Endothelial cell of umbilical vein (primary cell): Measurements from ENCODE around the gene ACOT13. TPM values are rescaled to one million over a fixed set of nuclear protein-coding genes. Genes with fewer than 3 reads are reported as not detected.

Source experiments
- BruUV-seq: library from RNA; stranded (reverse); fragments of 400-500 nt; replicated peaks from 2 replicates; lab custom pipeline; 2021; lab: Mats Ljungman, UMichigan
- CTCF ChIA-PET: fragments of 300-600, 350-600 bp; sonication (Branson Sonifier 250); formaldehyde crosslinking; loops from one replicate; lab custom pipeline; 2021; ENCODE audit warnings: antibody characterized with exemption, inconsistent platforms; lab: Charles Lee
- POLR2A ChIA-PET: fragments of 300-600, 350-600 bp; sonication (Branson Sonifier 250); formaldehyde crosslinking; loops from one replicate; lab custom pipeline; 2021; ENCODE audit warnings: antibody characterized with exemption, inconsistent platforms; lab: Charles Lee
- DNase-seq: peaks from one replicate; pipeline ENCODE4 v3.0.0-alpha.2; 2011; ENCODE audit warnings: low read depth, low spot score
- FAIRE-seq: peaks from 2 replicates; lab custom pipeline; 2011; peaks lifted over from hg19 to GRCh38; lab: Jason Lieb, UNC
- H2AFZ ChIP-seq: 2 replicates; pipeline ENCODE4 v1.6.0; 2012; ENCODE audit warnings: low read depth, low read length, control low read depth, inconsistent platforms
- H3K27ac ChIP-seq: 2 replicates; pipeline ENCODE4 v1.5.1; 2011; ENCODE audit warnings: low read depth, mild to moderate bottlenecking, control low read depth, low read length, moderate library complexity; ENCODE audit not compliant: insufficient read depth
- H3K27me3 ChIP-seq, 2 experiments: 2 replicates each; pipeline versions ENCODE4 v1.6.0 to v1.6.1; 2011; ENCODE audit warnings: low read length in 2 of 2, mixed read lengths in 1 of 2; ENCODE audit not compliant: control insufficient read depth in 2 of 2, insufficient read depth in 2 of 2
- H3K36me3 ChIP-seq, 2 experiments: 2 replicates in 1 of 2; 3 replicates in 1 of 2; pipeline ENCODE4 v1.5.1; 2011; ENCODE audit warnings: low read length in 2 of 2, mild to moderate bottlenecking in 1 of 2, moderate library complexity in 1 of 2; ENCODE audit not compliant: control insufficient read depth in 2 of 2, insufficient read depth in 2 of 2; ENCODE audit errors: extremely low read depth in 1 of 2
- H3K4me1 ChIP-seq: 3 replicates; pipeline ENCODE4 v1.5.1; 2011; ENCODE audit warnings: mild to moderate bottlenecking, low read length; ENCODE audit not compliant: control insufficient read depth, insufficient read depth; ENCODE audit errors: extremely low read depth
- H3K4me2 ChIP-seq: 2 replicates; pipeline ENCODE4 v1.6.1; 2011; ENCODE audit warnings: low read length, control low read depth, mixed read lengths; ENCODE audit not compliant: insufficient read depth
- H3K4me3 ChIP-seq, 3 experiments: fragments of 200-600 bp in 1 of 3; sonication (generic), shearing (Covaris generic) in 1 of 3; replicated peaks in 1 of 3; 2 replicates each; pipeline ENCODE4 v1.5.1; 2011 to 2016; ENCODE audit warnings: control low read depth in 3 of 3, low read length in 3 of 3, mild to moderate bottlenecking in 2 of 3, inconsistent platforms in 1 of 3, low read depth in 1 of 3, moderate library complexity in 1 of 3; ENCODE audit not compliant: insufficient read depth in 1 of 3
- H3K79me2 ChIP-seq: 2 replicates; pipeline ENCODE4 v1.6.0; 2012; ENCODE audit warnings: low read length, inconsistent platforms; ENCODE audit not compliant: control insufficient read depth, insufficient read depth
- H3K9ac ChIP-seq: replicated peaks from 2 replicates; pipeline ENCODE3; 2011; ENCODE audit warnings: low read length, control low read depth; ENCODE audit not compliant: insufficient read depth; ENCODE audit errors: extremely low read depth
- H3K9me1 ChIP-seq: replicated peaks from 3 replicates; pipeline ENCODE4 v1.6.0; 2011; ENCODE audit warnings: mild to moderate bottlenecking, low read length; ENCODE audit not compliant: control insufficient read depth, insufficient read depth; ENCODE audit errors: extremely low read depth
- H3K9me3 ChIP-seq: replicated peaks from 2 replicates; pipeline ENCODE4 v1.5.1; 2012; ENCODE audit warnings: low read length, inconsistent platforms; ENCODE audit not compliant: control insufficient read depth, insufficient read depth
- H4K20me1 ChIP-seq: replicated peaks from 2 replicates; pipeline ENCODE3; 2011; ENCODE audit warnings: mild to moderate bottlenecking, low read length; ENCODE audit not compliant: control insufficient read depth, insufficient read depth; ENCODE audit errors: extremely low read depth
- CTCF ChIP-seq, 2 donors: IDR thresholded peaks; 1 replicate in 1 of 2; 2 replicates in 1 of 2; pipeline ENCODE4 v1.5.1; 2011; ENCODE audit warnings: low read length in 2 of 2, mild to moderate bottlenecking in 2 of 2, moderate library complexity in 2 of 2, control low read depth in 1 of 2, inconsistent platforms in 1 of 2, low read depth in 1 of 2; ENCODE audit not compliant: insufficient read depth in 1 of 2; ENCODE audit errors: extremely low read depth in 1 of 2
- EZH2 ChIP-seq: IDR thresholded peaks from 2 replicates; pipeline ENCODE4 v1.6.1; 2012; ENCODE audit warnings: borderline replicate concordance, low read depth, mild to moderate bottlenecking, moderate library complexity, low read length, inconsistent platforms; ENCODE audit not compliant: severe bottlenecking
- FOS ChIP-seq: IDR thresholded peaks from 2 replicates; pipeline ENCODE4 v1.6.1; 2011; ENCODE audit warnings: mild to moderate bottlenecking, low read length, moderate library complexity, borderline replicate concordance; ENCODE audit not compliant: insufficient read depth
- GATA2 ChIP-seq: IDR thresholded peaks from 2 replicates; pipeline ENCODE4 v1.7.0; 2011; ENCODE audit warnings: low read depth, mild to moderate bottlenecking, moderate library complexity, mixed read lengths, low read length; ENCODE audit not compliant: insufficient read length, insufficient read depth
- JUN ChIP-seq: IDR thresholded peaks from 2 replicates; pipeline ENCODE4 v1.6.1; 2011; ENCODE audit warnings: borderline replicate concordance, low read depth; ENCODE audit not compliant: insufficient read length, insufficient read depth
- MYC ChIP-seq: IDR thresholded peaks from one replicate; pipeline ENCODE4 v1.6.1; 2011; ENCODE audit warnings: mild to moderate bottlenecking, low read depth, low read length
- POLR2A ChIP-seq: IDR thresholded peaks from 2 replicates; pipeline ENCODE4 v1.6.1; 2012; ENCODE audit warnings: low read depth, mild to moderate bottlenecking, control low read depth, low read length
- POLR2AphosphoS5 ChIP-seq: IDR thresholded peaks from 2 replicates; pipeline ENCODE4 v1.6.1; 2012; ENCODE audit warnings: low read depth, mild to moderate bottlenecking, control low read depth, low read length, moderate library complexity; ENCODE audit not compliant: insufficient read depth
- dilution Hi-C: fragments of 300-500 bp; cut with MboI; formaldehyde crosslinking; loops from one replicate; pipeline ENCODE4 v1.15.0; 2019; ENCODE audit warnings: low sequenced_read_pairs; ENCODE audit not compliant: extremely low pct_ligation_motif_present
- intact Hi-C: fragments of 100-400 bp; cut with micrococcal nuclease; formaldehyde crosslinking; loops from one replicate; pipeline ENCODE4 v1.10.0; 2022
- polyA plus RNA-seq, 4 experiments: library from polyadenylated mRNA; depleted of rRNA in 3 of 4; stranded (reverse) in 3 of 4; unstranded in 1 of 4; fragments of >200 nt; gene quantifications; 2 replicates each; pipeline versions ENCODE4 v1.2.1 to v1.2.3, GENCODE V29; 2011 to 2012; ENCODE audit warnings: missing spikeins in 1 of 4
- total RNA-seq: library from RNA; stranded (reverse); gene quantifications from 2 replicates; pipeline ENCODE4 v1.2.3, GENCODE V29; 2021
- TF ChIP-seq, protein P1 (sequence below): IDR thresholded peaks from 2 replicates; pipeline ENCODE4 v1.6.1; 2011; ENCODE audit not compliant: insufficient read depth, insufficient read length

Gene ACOT13
- total and polyA plus RNA-seq, 2 donors (not counting 3 experiments of a cell fraction or from before 2014, with no cell fraction given): 7.7 to 24.1 TPM

- FAIRE-seq: no peak
- Histone ChIP-seq H3K4me1 (no peaks in the 10 kb centered on the region), H3K9me1 (no peaks in the 10 kb centered on the region), H3K27me3 (peaks cover 0 to 3% of the 10 kb centered on the region in 2 experiments), H3K36me3 (no peaks in the 10 kb centered on the region), H3K4me3 (no peak overlapping the region), H3K9me3 (no peaks in the 10 kb centered on the region), H3K27ac (no peak overlapping the region), H3K79me2 (no peaks in the 10 kb centered on the region), H2AFZ (no peak overlapping the region), H3K9ac (no peak overlapping the region), H4K20me1 (no peaks in the 10 kb centered on the region), H3K4me2 (no peak overlapping the region)
- DNase-seq: no peak
- no TSS peak for BruUV-seq
- ChIA-PET CTCF (interaction anchor here (2.2 kb wide), 1 partner anchor 38 kb away, joined by 7 read pairs; no protein-coding TSS in a partner anchor), POLR2A (no interaction called here)
- intact Hi-C loops: no loop called here
- dilution Hi-C loops: no loop called here
- no peak for TF ChIP-seq CTCF (IDR thresholded peaks at IDR 0.05; ENCODE audit: extremely low read depth in 1 of 2, insufficient read depth in 1 of 2, low read depth in 1 of 2, low read length in 2 of 2)
- TF ChIP-seq POLR2A: no peak
- no peak for TF ChIP-seq JUN
- no peak for TF ChIP-seq EZH2
Observed at GRCh38 chr6:24619661-24620060, 47.2 kb upstream of the ACOT13 start.

DNA sequence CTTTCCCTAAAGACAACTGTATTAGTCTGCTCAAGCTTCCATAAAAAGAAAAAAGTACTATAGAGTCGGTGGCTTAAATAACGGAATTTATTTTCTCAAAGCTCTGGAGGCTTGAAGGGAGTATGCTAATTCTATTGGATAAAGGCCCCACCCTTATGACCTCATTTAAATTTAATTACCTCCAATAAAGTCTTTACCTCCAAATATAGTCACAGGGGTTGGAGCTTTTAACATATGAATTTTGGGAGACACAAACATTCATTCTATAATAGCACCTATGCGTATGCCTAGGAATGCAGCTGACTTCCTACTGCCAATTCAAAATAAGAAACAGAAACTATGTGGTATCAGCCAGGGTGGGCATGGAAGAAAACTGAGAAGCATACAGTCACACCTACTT, 46.2 kb upstream of the ACOT13 start:
- H2AFZ ChIP-seq: no peak overlapping the region
- no peaks in the 10 kb centered on the region for H3K9me3 ChIP-seq
- BruUV-seq: no TSS peak
- TF ChIP-seq POLR2AphosphoS5: no peak
- TF ChIP-seq JUN: no peak
- TF ChIP-seq FOS: no peak
- TF ChIP-seq CTCF (IDR thresholded peaks at IDR 0.05; ENCODE audit: extremely low read depth in 1 of 2, insufficient read depth in 1 of 2, low read depth in 1 of 2, low read length in 2 of 2): no peak
- TF ChIP-seq POLR2A: no peak
- TF ChIP-seq MYC: no peak
- TF ChIP-seq GATA2: no peak
- TF ChIP-seq, protein P1, sequence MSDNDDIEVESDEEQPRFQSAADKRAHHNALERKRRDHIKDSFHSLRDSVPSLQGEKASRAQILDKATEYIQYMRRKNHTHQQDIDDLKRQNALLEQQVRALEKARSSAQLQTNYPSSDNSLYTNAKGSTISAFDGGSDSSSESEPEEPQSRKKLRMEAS: no peak
- TF ChIP-seq EZH2: no peak
- DNase-seq (no peak), FAIRE-seq (no peak)
- H3K9me1 ChIP-seq: no peaks in the 10 kb centered on the region
- no peaks in the 10 kb centered on the region for H3K4me1 ChIP-seq
- H4K20me1 ChIP-seq: no peaks in the 10 kb centered on the region
- H3K27ac ChIP-seq: no peak overlapping the region
- H3K79me2 ChIP-seq: no peaks in the 10 kb centered on the region
- CTCF ChIA-PET: interaction anchor here (1.0 to 2.2 kb wide), 3 partner anchors 36 to 41 kb away, joined by 3 to 7 read pairs (median 5); no protein-coding TSS in a partner anchor
- H3K4me2 ChIP-seq: no peak overlapping the region
- POLR2A ChIA-PET: no interaction called here
- H3K36me3 ChIP-seq: no peaks in the 10 kb centered on the region
- no peak overlapping the region for H3K4me3 ChIP-seq
- intact Hi-C loops: no loop called here
- H3K9ac ChIP-seq: no peak overlapping the region
- dilution Hi-C loops: no loop called here
- peaks cover 0 to 3% of the 10 kb centered on the region in 2 experiments for H3K27me3 ChIP-seq
